HepG2 (cell line): Measurements from ENCODE around the gene BCL2L1. TPM values are rescaled to one million over a fixed set of nuclear protein-coding genes. Genes with fewer than 3 reads are reported as not detected.
A peak's percentile ranks its signal among the peaks of the same experiment; 100 is the strongest.

Experiments used
- CBX2 ChIP-seq, 2 experiments: fragments of 200-600 bp in 1 of 2; sonication (generic); formaldehyde crosslinking in 1 of 2; IDR thresholded peaks; 2 replicates each; pipeline versions ENCODE4 v1.7.0 to v1.8.1; 2018 to 2022; ENCODE audit warnings: low read depth in 2 of 2, low read length in 1 of 2, mild to moderate bottlenecking in 1 of 2, missing genetic modification reagents in 1 of 2
- CEBPG ChIP-seq: IDR thresholded peaks from 2 replicates; pipeline ENCODE4 v1.6.1; 2016
- CERS6 ChIP-seq: sonication (generic); formaldehyde crosslinking; IDR thresholded peaks from 2 replicates; pipeline ENCODE4 v1.5.0; 2020; ENCODE audit warnings: missing genetic modification reagents
- DNMT1 ChIP-seq: sonication (generic); formaldehyde crosslinking; IDR thresholded peaks from 2 replicates; pipeline ENCODE4 v1.5.1; 2020; ENCODE audit warnings: mild to moderate bottlenecking, missing genetic modification reagents
- FOXM1 ChIP-seq: sonication (generic); formaldehyde crosslinking; IDR thresholded peaks from 2 replicates; pipeline ENCODE4 v1.5.0; 2020; ENCODE audit warnings: missing genetic modification reagents
- GTF3A ChIP-seq: sonication (generic); formaldehyde crosslinking; conservative IDR thresholded peaks from 2 replicates; pipeline ENCODE4 v1.4.0; 2020; ENCODE audit warnings: mild to moderate bottlenecking, missing genetic modification reagents
- HOMEZ ChIP-seq: IDR thresholded peaks from 2 replicates; pipeline ENCODE4 v1.6.1; 2016; ENCODE audit warnings: low read depth
- IKZF5 ChIP-seq: IDR thresholded peaks from 2 replicates; pipeline ENCODE4 v1.6.1; 2018; ENCODE audit warnings: missing genetic modification reagents, mild to moderate bottlenecking, missing compliant biosample characterization
- JARID2 ChIP-seq: sonication (generic); formaldehyde crosslinking; IDR thresholded peaks from 2 replicates; pipeline ENCODE4 v1.8.1; 2023; ENCODE audit warnings: missing genetic modification reagents, inconsistent platforms; ENCODE audit not compliant: insufficient replicate concordance
- KDM6A ChIP-seq: IDR thresholded peaks from 2 replicates; pipeline ENCODE4 v1.6.1; 2016; ENCODE audit warnings: low read depth
- SCMH1 ChIP-seq: sonication (generic); formaldehyde crosslinking; IDR thresholded peaks from 2 replicates; pipeline ENCODE4 v1.9.0; 2021; ENCODE audit warnings: missing genetic modification reagents, mild to moderate bottlenecking, borderline replicate concordance
- SMYD3 ChIP-seq: sonication (generic); formaldehyde crosslinking; IDR thresholded peaks from 2 replicates; pipeline ENCODE4 v1.8.1; 2023; ENCODE audit warnings: mild to moderate bottlenecking, missing genetic modification reagents
- TBX2 ChIP-seq: sonication (generic); formaldehyde crosslinking; IDR thresholded peaks from 2 replicates; pipeline ENCODE4 v1.5.0; 2020; ENCODE audit warnings: missing genetic modification reagents, mild to moderate bottlenecking, borderline replicate concordance
- XBP1 ChIP-seq: sonication (generic); formaldehyde crosslinking; IDR thresholded peaks from 2 replicates; pipeline ENCODE4 v1.5.0; 2020; ENCODE audit warnings: missing genetic modification reagents
- ZBTB8A ChIP-seq: sonication (generic); formaldehyde crosslinking; IDR thresholded peaks from 2 replicates; pipeline ENCODE4 v1.4.0; 2020; ENCODE audit warnings: mild to moderate bottlenecking, low read depth, missing genetic modification reagents, borderline replicate concordance
- ZKSCAN8 ChIP-seq: IDR thresholded peaks from 2 replicates; pipeline ENCODE4 v1.6.1; 2016; ENCODE audit warnings: borderline replicate concordance, missing genetic modification reagents, missing compliant biosample characterization
- ZNF24 ChIP-seq: fragments of 450-650 bp; IDR thresholded peaks from 2 replicates; pipeline ENCODE4 v1.6.1; 2017; ENCODE audit warnings: antibody characterized with exemption, mild to moderate bottlenecking
- ZNF253 ChIP-seq: sonication (generic); formaldehyde crosslinking; IDR thresholded peaks from 2 replicates; pipeline ENCODE4 v1.8.0; 2022; ENCODE audit warnings: mild to moderate bottlenecking, missing genetic modification reagents, borderline replicate concordance
- ZNF770 ChIP-seq: sonication (generic); formaldehyde crosslinking; IDR thresholded peaks from 2 replicates; pipeline ENCODE4 v1.5.0; 2020; ENCODE audit warnings: mild to moderate bottlenecking, missing genetic modification reagents
- ZNF83 ChIP-seq: sonication (generic); formaldehyde crosslinking; IDR thresholded peaks from 2 replicates; pipeline ENCODE4 v1.4.0; 2020; ENCODE audit warnings: missing genetic modification reagents, mild to moderate bottlenecking, borderline replicate concordance
- ZZZ3 ChIP-seq: sonication (generic); formaldehyde crosslinking; IDR thresholded peaks from 2 replicates; pipeline ENCODE4 v1.4.0; 2020; ENCODE audit warnings: missing genetic modification reagents, mild to moderate bottlenecking, borderline replicate concordance
- polyA plus RNA-seq, 8 experiments: library from polyadenylated mRNA; depleted of rRNA in 3 of 8; stranded (reverse) in 7 of 8; unstranded in 1 of 8; fragments of >200 nt; fragmentation: Illumina TruSeq in 4 of 8; extraction: Trizol in 4 of 8; gene quantifications; 2 replicates each; pipeline versions ENCODE4 v1.2.1 to v1.2.3, GENCODE V29; 2011 to 2016; ENCODE audit warnings: low read depth in 4 of 8, missing spikeins in 1 of 8, mixed read lengths in 1 of 8; ENCODE audit not compliant: insufficient read depth in 1 of 8
- total RNA-seq, 5 experiments: library from RNA; depleted of rRNA; stranded (reverse); fragments of >200 nt; fragmentation: Illumina TruSeq; extraction: Trizol; gene quantifications; 2 replicates each; pipeline ENCODE4 v1.2.3, GENCODE V29; 2016; ENCODE audit warnings: low read depth in 1 of 5
- TF ChIP-seq, protein P1 (sequence below): sonication (generic); formaldehyde crosslinking; conservative IDR thresholded peaks from 2 replicates; pipeline ENCODE4 v1.4.0; 2020; ENCODE audit warnings: missing genetic modification reagents

The BCL2L1 gene
- total and polyA plus RNA-seq, 2 of the 13 experiments (the other 11 are each of a cell fraction or from before 2014, with no cell fraction given): 164 to 258 TPM

DNA sequence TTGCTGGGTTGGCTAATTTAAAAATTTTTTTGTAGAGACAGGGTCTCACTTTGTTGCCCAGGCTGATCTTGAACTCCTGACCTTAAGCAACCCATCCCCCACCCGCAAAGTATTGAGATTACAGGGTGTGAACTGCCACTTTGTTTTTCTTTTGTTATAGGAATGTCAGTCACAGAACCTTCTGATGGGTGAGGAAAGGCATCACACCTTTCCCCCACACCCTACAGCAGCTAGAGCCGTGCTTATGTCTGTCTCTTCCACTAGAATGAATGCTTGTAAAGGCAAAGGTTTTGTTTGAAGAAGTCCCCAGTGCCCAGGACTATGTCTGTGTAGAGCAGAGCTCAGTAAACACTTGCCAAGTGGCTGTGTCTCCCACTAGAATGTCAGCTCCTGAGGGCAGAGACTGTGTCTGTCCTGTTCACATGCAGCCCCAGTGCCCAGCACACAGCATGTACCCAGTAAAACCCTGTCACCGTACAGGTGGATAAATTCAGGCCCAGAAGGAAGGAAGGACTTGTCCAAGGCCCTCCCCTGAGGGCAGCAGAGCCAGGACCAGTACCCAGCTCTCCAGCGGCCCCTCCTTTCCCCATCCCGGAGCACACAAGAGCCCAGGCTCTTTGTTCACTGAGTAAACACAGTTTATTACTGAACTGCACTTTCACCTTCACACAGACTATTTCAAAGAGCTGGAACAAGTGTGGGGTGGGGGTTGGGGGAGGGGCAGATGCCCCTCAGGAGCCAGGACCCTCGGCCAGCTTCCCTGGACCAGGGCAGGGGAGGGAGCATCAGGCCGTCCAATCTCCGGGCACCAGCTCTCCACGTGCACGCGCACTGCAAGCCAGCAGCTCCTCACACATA is 58.6 kb downstream of the BCL2L1 start (continued):
- TF ChIP-seq CEBPG (CRISPR knock-in tag): peak; percentile 76
- no peak for TF ChIP-seq CERS6 (CRISPR knock-in tag)
- no peak for TF ChIP-seq CBX2 (IDR thresholded peaks at IDR 0.05; ENCODE audit: low read depth, low read length)
- no peak for TF ChIP-seq CBX2 (CRISPR knock-in tag; IDR thresholded peaks at IDR 0.05; ENCODE audit: low read depth)
- TF ChIP-seq IKZF5 (CRISPR knock-in tag): peak; percentile 91
- TF ChIP-seq ZNF253 (CRISPR knock-in tag): 0 out of 2 replicates have a peak, but pooled peaks have one; percentile 69
- TF ChIP-seq ZKSCAN8 (CRISPR knock-in tag): peak; percentile 84; the same call in 1 of the 2 replicates
- TF ChIP-seq ZNF83 (CRISPR knock-in tag): no peak
- no peak for TF ChIP-seq ZBTB8A (CRISPR knock-in tag)
- TF ChIP-seq GTF3A (CRISPR knock-in tag): 0 out of 2 replicates have a peak, but pooled peaks have one; percentile 10
- TF ChIP-seq DNMT1 (CRISPR knock-in tag): no peak
- TF ChIP-seq, protein P1, sequence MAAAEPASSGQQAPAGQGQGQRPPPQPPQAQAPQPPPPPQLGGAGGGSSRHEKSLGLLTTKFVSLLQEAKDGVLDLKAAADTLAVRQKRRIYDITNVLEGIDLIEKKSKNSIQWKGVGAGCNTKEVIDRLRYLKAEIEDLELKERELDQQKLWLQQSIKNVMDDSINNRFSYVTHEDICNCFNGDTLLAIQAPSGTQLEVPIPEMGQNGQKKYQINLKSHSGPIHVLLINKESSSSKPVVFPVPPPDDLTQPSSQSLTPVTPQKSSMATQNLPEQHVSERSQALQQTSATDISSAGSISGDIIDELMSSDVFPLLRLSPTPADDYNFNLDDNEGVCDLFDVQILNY (CRISPR knock-in tag): no peak
- peak; percentile 28; the same call in 1 of the 2 replicates for TF ChIP-seq HOMEZ
- peak; percentile 98 for TF ChIP-seq TBX2 (CRISPR knock-in tag)
- TF ChIP-seq FOXM1 (CRISPR knock-in tag): no peak
- peak; percentile 59; the same call in 1 of the 2 replicates for TF ChIP-seq ZNF770 (CRISPR knock-in tag)
- TF ChIP-seq XBP1 (CRISPR knock-in tag): no peak
- TF ChIP-seq ZNF24: 0 out of 2 replicates have a peak, but pooled peaks have one; percentile 20
- TF ChIP-seq KDM6A (CRISPR knock-in tag): peak; percentile 93
- TF ChIP-seq ZZZ3 (CRISPR knock-in tag): peak; percentile 72; the same call in 1 of the 2 replicates
- TF ChIP-seq JARID2 (CRISPR knock-in tag): no peak
- TF ChIP-seq SMYD3 (CRISPR knock-in tag): peak; percentile 96
- TF ChIP-seq SCMH1 (CRISPR knock-in tag): no peak
